ENCODE results near the gene PLA2G2D. TPM values are rescaled to one million over a fixed set of nuclear protein-coding genes. Genes with fewer than 3 reads are reported as not detected.

PLA2G2D gene
- total and polyA plus RNA-seq, 9 of the 15 experiments (the other 6 are each of a cell fraction or from before 2014, with no cell fraction given): not detected

DNA sequence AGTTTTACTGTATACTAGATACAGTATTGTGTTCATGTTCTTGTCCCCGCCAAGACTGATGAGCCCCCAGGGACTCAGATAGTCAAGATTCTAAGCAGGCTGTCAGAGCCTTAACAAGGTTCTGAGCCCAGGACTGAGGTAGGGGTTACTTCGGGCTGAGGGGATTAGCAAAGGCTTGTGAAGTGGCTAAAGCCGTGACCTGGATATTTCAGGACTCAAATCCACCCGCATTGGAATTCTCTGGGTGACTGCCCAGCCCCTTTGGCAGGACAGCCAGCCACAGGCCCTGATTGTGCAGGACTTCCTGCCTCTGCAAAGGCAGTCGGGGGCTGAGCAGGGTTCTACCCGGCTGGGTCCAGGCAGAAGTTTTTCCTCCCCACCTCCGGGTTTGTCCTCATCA is 49.5 kb downstream of the PLA2G2D start, which contains the start of gene PLA2G5:
PLA2G5 (plus strand) TSS at position 321 of the 400 bp plus-strand sequence. CDS start 14,637 bp downstream, outside the sequence.
- ATAC-seq (no peak), DNase-seq (ENCODE audit: extremely low read depth in 1 of 4, low spot score in 3 of 4) (no peak), FAIRE-seq (no peak)
- in situ Hi-C loops (cut with MboI) (no loop called here), intact Hi-C loops (cut with micrococcal nuclease) (no loop called here)
- Histone ChIP-seq H2AFZ (ENCODE audit: low read depth, low read length) (no peak within 1 kb of the TSS), H3K36me3 (ENCODE audit: control insufficient read depth, insufficient read depth, low read length) (no peaks in the 10 kb centered on the region), H3K4me1 (replicated peaks in 1 of 2; ENCODE audit: control insufficient read depth in 2 of 2, insufficient read depth in 2 of 2, low read length in 2 of 2) (no peaks in the 10 kb centered on the region), H3K9me1 (ENCODE audit: control insufficient read depth, insufficient read depth, low read length) (no peaks in the 10 kb centered on the region), H3K27ac (ENCODE audit: extremely low read depth, low read depth, low read length) (no peak within 1 kb of the TSS), H3K4me3 (no peak within 1 kb of the TSS), H3K27me3 (ENCODE audit: control insufficient read depth in 2 of 2, insufficient read depth in 2 of 2, low read length in 2 of 2) (peaks cover 36 to 60% of the 10 kb centered on the region in 2 experiments), H3K4me2 (ENCODE audit: insufficient read depth, low read length) (no peak within 1 kb of the TSS), H3K79me2 (ENCODE audit: control insufficient read depth, insufficient read depth, low read length) (no peaks in the 10 kb centered on the region), H3K9me3 (replicated peaks; ENCODE audit: control insufficient read depth, insufficient read depth, low read depth, low read length) (no peaks in the 10 kb centered on the region), H3K9ac (ENCODE audit: insufficient read depth in 1 of 2, low read depth in 2 of 2, low read length in 2 of 2) (no peak within 1 kb of the TSS), H4K20me1 (replicated peaks; ENCODE audit: control insufficient read depth, insufficient read depth, low read length) (no peaks in the 10 kb centered on the region)
- BruUV-seq (replicated peaks): no TSS peak
- ChIA-PET CTCF (ENCODE audit: low intra/inter-chr PET ratio) (no interaction called here), POLR2A (no interaction called here)
- TF ChIP-seq HNRNPUL1 (IDR thresholded peaks at IDR 0.05; ENCODE audit: low read length) (no peak), RFX7 (CRISPR knock-in tag; IDR thresholded peaks at IDR 0.05) (no peak), ZNF551 (CRISPR knock-in tag; IDR thresholded peaks at IDR 0.05) (no peak), GATAD2A (IDR thresholded peaks at IDR 0.05) (no peak), HLTF (IDR thresholded peaks at IDR 0.05) (no peak), LEF1 (IDR thresholded peaks at IDR 0.05) (no peak), SMC3 (conservative IDR thresholded peaks at IDR 0.05; ENCODE audit: insufficient read depth, low read depth, low read length) (no peak), ZNF277 (CRISPR knock-in tag; IDR thresholded peaks at IDR 0.05; ENCODE audit: borderline replicate concordance) (no peak), TARDBP (IDR thresholded peaks at IDR 0.05) (no peak), MCM5 (IDR thresholded peaks at IDR 0.05; ENCODE audit: low read depth) (no peak)
- TF ChIP-seq, protein P1, sequence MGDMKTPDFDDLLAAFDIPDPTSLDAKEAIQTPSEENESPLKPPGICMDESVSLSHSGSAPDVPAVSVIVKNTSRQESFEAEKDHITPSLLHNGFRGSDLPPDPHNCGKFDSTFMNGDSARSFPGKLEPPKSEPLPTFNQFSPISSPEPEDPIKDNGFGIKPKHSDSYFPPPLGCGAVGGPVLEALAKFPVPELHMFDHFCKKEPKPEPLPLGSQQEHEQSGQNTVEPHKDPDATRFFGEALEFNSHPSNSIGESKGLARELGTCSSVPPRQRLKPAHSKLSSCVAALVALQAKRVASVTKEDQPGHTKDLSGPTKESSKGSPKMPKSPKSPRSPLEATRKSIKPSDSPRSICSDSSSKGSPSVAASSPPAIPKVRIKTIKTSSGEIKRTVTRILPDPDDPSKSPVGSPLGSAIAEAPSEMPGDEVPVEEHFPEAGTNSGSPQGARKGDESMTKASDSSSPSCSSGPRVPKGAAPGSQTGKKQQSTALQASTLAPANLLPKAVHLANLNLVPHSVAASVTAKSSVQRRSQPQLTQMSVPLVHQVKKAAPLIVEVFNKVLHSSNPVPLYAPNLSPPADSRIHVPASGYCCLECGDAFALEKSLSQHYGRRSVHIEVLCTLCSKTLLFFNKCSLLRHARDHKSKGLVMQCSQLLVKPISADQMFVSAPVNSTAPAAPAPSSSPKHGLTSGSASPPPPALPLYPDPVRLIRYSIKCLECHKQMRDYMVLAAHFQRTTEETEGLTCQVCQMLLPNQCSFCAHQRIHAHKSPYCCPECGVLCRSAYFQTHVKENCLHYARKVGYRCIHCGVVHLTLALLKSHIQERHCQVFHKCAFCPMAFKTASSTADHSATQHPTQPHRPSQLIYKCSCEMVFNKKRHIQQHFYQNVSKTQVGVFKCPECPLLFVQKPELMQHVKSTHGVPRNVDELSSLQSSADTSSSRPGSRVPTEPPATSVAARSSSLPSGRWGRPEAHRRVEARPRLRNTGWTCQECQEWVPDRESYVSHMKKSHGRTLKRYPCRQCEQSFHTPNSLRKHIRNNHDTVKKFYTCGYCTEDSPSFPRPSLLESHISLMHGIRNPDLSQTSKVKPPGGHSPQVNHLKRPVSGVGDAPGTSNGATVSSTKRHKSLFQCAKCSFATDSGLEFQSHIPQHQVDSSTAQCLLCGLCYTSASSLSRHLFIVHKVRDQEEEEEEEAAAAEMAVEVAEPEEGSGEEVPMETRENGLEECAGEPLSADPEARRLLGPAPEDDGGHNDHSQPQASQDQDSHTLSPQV (IDR thresholded peaks at IDR 0.05): no peak
- TF ChIP-seq, protein P2, sequence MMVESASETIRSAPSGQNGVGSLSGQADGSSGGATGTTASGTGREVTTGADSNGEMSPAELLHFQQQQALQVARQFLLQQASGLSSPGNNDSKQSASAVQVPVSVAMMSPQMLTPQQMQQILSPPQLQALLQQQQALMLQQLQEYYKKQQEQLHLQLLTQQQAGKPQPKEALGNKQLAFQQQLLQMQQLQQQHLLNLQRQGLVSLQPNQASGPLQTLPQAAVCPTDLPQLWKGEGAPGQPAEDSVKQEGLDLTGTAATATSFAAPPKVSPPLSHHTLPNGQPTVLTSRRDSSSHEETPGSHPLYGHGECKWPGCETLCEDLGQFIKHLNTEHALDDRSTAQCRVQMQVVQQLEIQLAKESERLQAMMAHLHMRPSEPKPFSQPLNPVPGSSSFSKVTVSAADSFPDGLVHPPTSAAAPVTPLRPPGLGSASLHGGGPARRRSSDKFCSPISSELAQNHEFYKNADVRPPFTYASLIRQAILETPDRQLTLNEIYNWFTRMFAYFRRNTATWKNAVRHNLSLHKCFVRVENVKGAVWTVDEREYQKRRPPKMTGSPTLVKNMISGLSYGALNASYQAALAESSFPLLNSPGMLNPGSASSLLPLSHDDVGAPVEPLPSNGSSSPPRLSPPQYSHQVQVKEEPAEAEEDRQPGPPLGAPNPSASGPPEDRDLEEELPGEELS (CRISPR knock-in tag; IDR thresholded peaks at IDR 0.05; ENCODE audit: borderline replicate concordance): no peak
- 2% methylated on average over 7 of the region's 7 CpGs for WGBS (ENCODE audit: insufficient coverage, low coverage, missing lambda C conversion rate)
